IMR-90 (cell line): Measurements from ENCODE around the gene LUC7L2. TPM values are rescaled to one million over a fixed set of nuclear protein-coding genes. Genes with fewer than 3 reads are reported as not detected.

ENCODE experiments used
- ATAC-seq: fragments of 200-7000 bp; cut with Tn5 transposase; 2 replicates; pipeline ENCODE4 v1.9.1; 2020; ENCODE audit warnings: low read depth, mild to moderate bottlenecking, moderate library complexity
- BruUV-seq: library from RNA; stranded (reverse); fragments of 400-500 nt; replicated peaks from 2 replicates; lab custom pipeline; 2021; lab: Mats Ljungman, UMichigan
- CTCF ChIA-PET: fragments of 300-600 bp; formaldehyde crosslinking; extraction: SDS; loops from one replicate; lab custom pipeline; 2021; ENCODE audit warnings: antibody characterized with exemption; lab: Yijun Ruan, JAX
- POLR2A ChIA-PET: fragments of 300-600 bp; sonication (Branson Sonifier 250); formaldehyde crosslinking; loops from one replicate; lab custom pipeline; 2022; ENCODE audit warnings: antibody characterized with exemption; ENCODE audit not compliant: unreplicated experiment; lab: Charles Lee
- DNase-seq: peaks from one replicate; pipeline ENCODE4 v3.0.0; 2013
- H2AFZ ChIP-seq: replicated peaks from 2 replicates; pipeline ENCODE3; 2013; ENCODE audit warnings: low read length, mild to moderate bottlenecking; ENCODE audit not compliant: poor library complexity
- H2AK5ac ChIP-seq: 2 replicates; pipeline ENCODE4 v1.6.1; 2013; ENCODE audit warnings: low read depth, low read length, inconsistent platforms
- H2AK9ac ChIP-seq: replicated peaks from 2 replicates; pipeline ENCODE3; 2013; ENCODE audit warnings: mild to moderate bottlenecking, low read depth, low read length, moderate library complexity; ENCODE audit not compliant: poor library complexity
- H2BK120ac ChIP-seq: 2 replicates; pipeline ENCODE4 v1.6.1; 2013; ENCODE audit warnings: low read depth, low read length, inconsistent platforms
- H2BK15ac ChIP-seq: 3 replicates; pipeline ENCODE4 v1.6.1; 2013; ENCODE audit warnings: low read depth, low read length, inconsistent platforms
- H2BK20ac ChIP-seq: 2 replicates; pipeline ENCODE4 v1.6.1; 2013; ENCODE audit warnings: low read depth, mild to moderate bottlenecking, inconsistent platforms, low read length, moderate library complexity
- H2BK5ac ChIP-seq: 2 replicates; pipeline ENCODE4 v1.6.1; 2013; ENCODE audit warnings: mild to moderate bottlenecking, low read depth, low read length, inconsistent platforms; ENCODE audit not compliant: poor library complexity, severe bottlenecking
- H3K14ac ChIP-seq: replicated peaks from 2 replicates; pipeline ENCODE4 v1.6.1; 2013; ENCODE audit warnings: low read depth, low read length, inconsistent platforms
- H3K18ac ChIP-seq: 2 replicates; pipeline ENCODE4 v1.6.1; 2013; ENCODE audit warnings: low read depth, low read length, control low read depth
- H3K23ac ChIP-seq: 2 replicates; pipeline ENCODE4 v1.6.1; 2013; ENCODE audit warnings: low read depth, low read length, inconsistent platforms
- H3K27ac ChIP-seq: 2 replicates; pipeline ENCODE4 v1.5.1; 2013; ENCODE audit warnings: mild to moderate bottlenecking, control low read depth, low read length; ENCODE audit not compliant: insufficient read depth
- H3K27me3 ChIP-seq: 2 replicates; pipeline ENCODE4 v1.6.1; 2013; ENCODE audit warnings: low read length; ENCODE audit not compliant: control insufficient read depth, insufficient read depth
- H3K36me3 ChIP-seq: 2 replicates; pipeline ENCODE4 v1.6.1; 2013; ENCODE audit warnings: low read length, mixed read lengths; ENCODE audit not compliant: control insufficient read depth, insufficient read depth
- H3K4ac ChIP-seq: 2 replicates; pipeline ENCODE4 v1.6.1; 2013; ENCODE audit warnings: low read depth, low read length, inconsistent platforms
- H3K4me1 ChIP-seq: 2 replicates; pipeline ENCODE4 v1.6.1; 2013; ENCODE audit warnings: low read length, mixed read lengths; ENCODE audit not compliant: control insufficient read depth, insufficient read depth
- H3K4me2 ChIP-seq: 2 replicates; pipeline ENCODE4 v1.6.1; 2013; ENCODE audit warnings: low read depth, mild to moderate bottlenecking, control low read depth, low read length, moderate library complexity
- H3K4me3 ChIP-seq: 2 replicates; pipeline ENCODE4 v1.5.1; 2013; ENCODE audit warnings: low read depth, mild to moderate bottlenecking, control low read depth, low read length, moderate library complexity; ENCODE audit not compliant: insufficient read depth
- H3K56ac ChIP-seq: 2 replicates; pipeline ENCODE4 v1.6.1; 2013; ENCODE audit warnings: low read length, inconsistent platforms; ENCODE audit not compliant: insufficient read depth; ENCODE audit errors: extremely low read depth
- H3K79me1 ChIP-seq, 2 experiments: 2 replicates each; pipeline ENCODE4 v1.6.1; 2013; ENCODE audit warnings: low read length in 2 of 2, inconsistent platforms in 1 of 2, low read depth in 1 of 2
- H3K9ac ChIP-seq: 2 replicates; pipeline ENCODE4 v1.6.1; 2013; ENCODE audit warnings: low read depth, low read length, control low read depth
- H3K9me1 ChIP-seq: 2 replicates; pipeline ENCODE4 v1.6.1; 2013; ENCODE audit warnings: low read length, inconsistent platforms; ENCODE audit not compliant: insufficient read depth
- H3K9me3 ChIP-seq: 2 replicates; pipeline ENCODE4 v1.6.1; 2013; ENCODE audit warnings: low read length; ENCODE audit not compliant: control insufficient read depth, insufficient read depth
- H4K20me1 ChIP-seq: 2 replicates; pipeline ENCODE4 v1.6.1; 2013; ENCODE audit warnings: low read length, inconsistent platforms; ENCODE audit not compliant: insufficient read depth
- H4K5ac ChIP-seq: 2 replicates; pipeline ENCODE4 v1.6.1; 2013; ENCODE audit warnings: mild to moderate bottlenecking, low read depth, low read length, control low read depth
- H4K8ac ChIP-seq, 2 experiments: 2 replicates each; pipeline ENCODE4 v1.6.1; 2013; ENCODE audit warnings: low read depth in 2 of 2, low read length in 2 of 2, control low read depth in 1 of 2, inconsistent platforms in 1 of 2
- H4K91ac ChIP-seq: 2 replicates; pipeline ENCODE4 v1.6.1; 2013; ENCODE audit warnings: low read depth, low read length, inconsistent platforms; ENCODE audit not compliant: insufficient read depth
- BHLHE40 ChIP-seq: fragments of 150-350 bp; IDR thresholded peaks from 2 replicates; pipeline ENCODE4 v1.6.1; 2016; ENCODE audit warnings: mild to moderate bottlenecking, low read depth, low read length
- CEBPB ChIP-seq: IDR thresholded peaks from 2 replicates; pipeline ENCODE4 v1.6.1; 2012; ENCODE audit warnings: low read depth, low read length, improper control_type of control experiment
- CTCF ChIP-seq: conservative IDR thresholded peaks from 2 replicates; pipeline ENCODE4 v1.5.1; 2012; ENCODE audit warnings: mild to moderate bottlenecking, low read depth, low read length, improper control_type of control experiment
- FOS ChIP-seq: fragments of 150-350 bp; IDR thresholded peaks from 2 replicates; pipeline ENCODE4 v1.6.1; 2016; ENCODE audit warnings: low read depth, low read length
- POLR2A ChIP-seq: IDR thresholded peaks from 2 replicates; pipeline ENCODE4 v1.6.1; 2012; ENCODE audit warnings: mild to moderate bottlenecking, low read depth, low read length
- RFX5 ChIP-seq: IDR thresholded peaks from 2 replicates; pipeline ENCODE4 v1.8.0; 2012; ENCODE audit warnings: low read depth, mild to moderate bottlenecking, low read length, moderate library complexity
- USF2 ChIP-seq: fragments of 150-350 bp; IDR thresholded peaks from 2 replicates; pipeline ENCODE4 v1.6.1; 2017; ENCODE audit warnings: mild to moderate bottlenecking, antibody characterized with exemption, low read length, low read depth
- WGBS, 2 experiments: methylation state at CpG; one replicate each; pipeline versions ENCODE4 v1.1.5 to v1.1.7; 2013; ENCODE audit warnings: missing lambda C conversion rate in 2 of 2; ENCODE audit not compliant: insufficient read length in 1 of 2; ENCODE audit errors: extremely low coverage in 2 of 2; 5-methylcytosine and 5-hydroxymethylcytosine counted together
- dilution Hi-C: fragments of 300-500 bp; cut with HindIII; formaldehyde crosslinking; loops from one replicate; pipeline ENCODE4 v1.14.3; 2018; ENCODE audit warnings: low sequenced_read_pairs; ENCODE audit not compliant: unreplicated experiment
- in situ Hi-C: fragments of 300-500 bp; cut with MboI; formaldehyde crosslinking; loops from 3 replicates; pipeline ENCODE4 v1.14.3; 2019; ENCODE audit warnings: low sequenced_read_pairs, inconsistent platforms, mixed read lengths
- intact Hi-C: fragments of 100-400 bp; cut with micrococcal nuclease; formaldehyde crosslinking; loops from 2 replicates; pipeline ENCODE4 v1.10.0; 2022
- polyA plus RNA-seq, 3 experiments: library from polyadenylated mRNA; depleted of rRNA; stranded (reverse); fragments of >200 nt; gene quantifications; 2 replicates each; pipeline ENCODE4 v1.2.3, GENCODE V29; 2012; ENCODE audit warnings: low replicate concordance in 1 of 3
- total RNA-seq: library from RNA; depleted of rRNA; stranded (reverse); fragments of >200 nt; gene quantifications from 2 replicates; pipeline ENCODE4 v1.2.3, GENCODE V29; 2012
- TF ChIP-seq, protein P1 (sequence below): fragments of 150-350 bp; IDR thresholded peaks from 2 replicates; pipeline ENCODE4 v1.6.1; 2016; ENCODE audit warnings: low read depth, mild to moderate bottlenecking, low read length, moderate library complexity, borderline replicate concordance

The LUC7L2 gene
- total and polyA plus RNA-seq, 2 of the 4 experiments (the other 2 are of a cell fraction): 14.9 to 31.8 TPM

DNA sequence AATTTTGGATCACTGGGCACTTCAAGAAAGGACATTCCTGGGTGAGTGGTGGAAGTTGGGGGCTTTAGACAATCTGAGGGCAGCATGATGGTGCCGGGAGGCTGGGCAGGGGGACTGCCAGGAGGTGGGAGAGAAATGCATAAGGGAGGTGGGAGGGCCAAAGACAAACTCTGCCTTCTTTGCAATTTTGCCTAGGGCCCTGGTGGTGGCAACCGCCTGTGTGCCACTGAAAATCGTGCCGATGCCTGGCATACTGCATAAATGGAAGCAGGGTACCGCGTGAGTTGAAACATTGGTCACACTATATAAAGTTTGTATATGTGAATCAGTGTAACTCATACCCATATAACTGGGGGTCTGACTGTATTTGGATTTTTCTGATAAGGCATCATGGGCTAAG is 3.3 kb downstream of the LUC7L2 start:
- dilution Hi-C loops (no loop called here), in situ Hi-C loops (no loop called here)
- no peak overlapping the region for H3K4me2 ChIP-seq

More for the DNA sequence above, 3.3 kb downstream of the LUC7L2 start:
- WGBS, 2 experiments: no CpG with 5 or more reads among the region's 6 CpGs
- no peak overlapping the region for H2BK15ac ChIP-seq
- no TSS peak for BruUV-seq
- intact Hi-C loops: loop anchor here (5.0 kb wide), 2 partner anchors 34 to 49 kb away; no protein-coding TSS in a partner anchor
- no peak overlapping the region for H2AFZ ChIP-seq
- no peak overlapping the region for H3K14ac ChIP-seq
- H2AK5ac ChIP-seq: no peak overlapping the region
- H2AK9ac ChIP-seq: no peak overlapping the region
- no peak overlapping the region for H3K18ac ChIP-seq
- peaks cover 7% of the 10 kb centered on the region; the same call in 1 of the 2 replicates for H3K9me1 ChIP-seq
- H3K9ac ChIP-seq: no peak overlapping the region
- H3K4ac ChIP-seq: no peak overlapping the region
- peaks cover 65% of the 10 kb centered on the region for H4K20me1 ChIP-seq
- H3K56ac ChIP-seq: no peak overlapping the region
- H3K27ac ChIP-seq: no peak overlapping the region
- peaks cover 4 to 31% of the 10 kb centered on the region in 2 experiments; a peak in 3 of 4 replicates for H3K79me1 ChIP-seq
- H3K23ac ChIP-seq: 0 out of 2 replicates have a peak overlapping the region, but pooled peaks have one; percentile 32
- DNase-seq (no peak), ATAC-seq (no peak)
- no peak overlapping the region for H2BK20ac ChIP-seq
- H2BK120ac ChIP-seq: no peak overlapping the region
- no peak overlapping the region for H4K8ac ChIP-seq
- ChIA-PET POLR2A (no interaction called here), CTCF (no interaction called here)
- no peak overlapping the region for H2BK5ac ChIP-seq
- no peak overlapping the region for H3K4me3 ChIP-seq
- no peak overlapping the region for H4K5ac ChIP-seq
- H4K91ac ChIP-seq: no peak overlapping the region
- no peaks in the 10 kb centered on the region for H3K9me3 ChIP-seq
- no peaks in the 10 kb centered on the region for H3K27me3 ChIP-seq
- H3K4me1 ChIP-seq: peaks cover 2% of the 10 kb centered on the region
- H3K36me3 ChIP-seq: peaks cover 2% of the 10 kb centered on the region
- TF ChIP-seq RFX5: no peak
- TF ChIP-seq CTCF: no peak
- no peak for TF ChIP-seq FOS
- no peak for TF ChIP-seq CEBPB
- TF ChIP-seq BHLHE40: no peak
- no peak for TF ChIP-seq USF2
- TF ChIP-seq POLR2A: no peak
- TF ChIP-seq, protein P1, sequence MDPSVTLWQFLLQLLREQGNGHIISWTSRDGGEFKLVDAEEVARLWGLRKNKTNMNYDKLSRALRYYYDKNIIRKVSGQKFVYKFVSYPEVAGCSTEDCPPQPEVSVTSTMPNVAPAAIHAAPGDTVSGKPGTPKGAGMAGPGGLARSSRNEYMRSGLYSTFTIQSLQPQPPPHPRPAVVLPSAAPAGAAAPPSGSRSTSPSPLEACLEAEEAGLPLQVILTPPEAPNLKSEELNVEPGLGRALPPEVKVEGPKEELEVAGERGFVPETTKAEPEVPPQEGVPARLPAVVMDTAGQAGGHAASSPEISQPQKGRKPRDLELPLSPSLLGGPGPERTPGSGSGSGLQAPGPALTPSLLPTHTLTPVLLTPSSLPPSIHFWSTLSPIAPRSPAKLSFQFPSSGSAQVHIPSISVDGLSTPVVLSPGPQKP: no peak
